NOMO-1 (cell line): ENCODE results near the gene VGLL4.
A peak's percentile ranks its signal among the peaks of the same experiment; 100 is the strongest.
"Not testable (repeated sequence)": the region's sequence is repeated elsewhere in the genome, so short reads cannot be mapped to it uniquely, and the experiment has no call there.

Experiments
- DNase-seq, 2 experiments: peaks; one replicate each; lab custom pipeline; 2025; ENCODE audit not compliant: unreplicated experiment in 2 of 2; lab: John Stamatoyannopoulos, UW

The VGLL4 gene

GRCh38 chr3:11536936-11537612, 106.6 kb downstream of the VGLL4 start:
- DNase-seq = peak in 1 of 2 experiments; percentile 22

- no peak for DNase-seq
Observed at GRCh38 chr3:11536132-11536935, 107.4 kb downstream of the VGLL4 start.

- DNase-seq = no peak
Observed at GRCh38 chr3:11535243-11535960, 108.3 kb downstream of the VGLL4 start.

- no peak for DNase-seq
Observed at GRCh38 chr3:11534793-11535101, 109.0 kb downstream of the VGLL4 start.

GRCh38 chr3:11534011-11534792, 109.5 kb downstream of the VGLL4 start:
- no peak for DNase-seq

- no peak for DNase-seq
Observed at GRCh38 chr3:11532931-11533391, 110.8 kb downstream of the VGLL4 start.

GRCh38 chr3:11530153-11530721, 113.5 kb downstream of the VGLL4 start:
- no peak for DNase-seq

- no peak for DNase-seq
Observed at GRCh38 chr3:11529281-11529680, 114.4 kb downstream of the VGLL4 start.

GRCh38 chr3:11526121-11526520, 117.6 kb downstream of the VGLL4 start:
- DNase-seq = not testable (repeated sequence)

GRCh38 chr3:11523572-11524101, 120.1 kb downstream of the VGLL4 start:
- no peak for DNase-seq

- DNase-seq = no peak
Observed at GRCh38 chr3:11522953-11523571, 120.7 kb downstream of the VGLL4 start.

- DNase-seq = no peak
Observed at GRCh38 chr3:11522398-11522715, 121.4 kb downstream of the VGLL4 start.

GRCh38 chr3:11521167-11521566, 122.5 kb downstream of the VGLL4 start:
- no peak for DNase-seq

- DNase-seq = no peak
Observed at GRCh38 chr3:11517601-11518000, 126.1 kb downstream of the VGLL4 start.

GRCh38 chr3:11514191-11514821, 129.4 kb downstream of the VGLL4 start:
- no peak for DNase-seq

- DNase-seq = no peak
Observed at GRCh38 chr3:11513817-11514135, 129.9 kb downstream of the VGLL4 start.

GRCh38 chr3:11513125-11513816, 130.4 kb downstream of the VGLL4 start:
- not testable (repeated sequence) for DNase-seq

GRCh38 chr3:11511606-11512005, 132.1 kb downstream of the VGLL4 start:
- DNase-seq = not testable (repeated sequence)

- no peak for DNase-seq
Observed at GRCh38 chr3:11510356-11510755, 133.4 kb downstream of the VGLL4 start.
